HepG2 (cell line): Measurements from ENCODE around the gene UGCG. TPM values are rescaled to one million over a fixed set of nuclear protein-coding genes. Genes with fewer than 3 reads are reported as not detected.

Experiments used
- ATAC-seq: fragments of 200-7000 bp; cut with Tn5 transposase; 3 replicates; pipeline ENCODE4 v1.9.1; 2020; ENCODE audit warnings: mild to moderate bottlenecking, moderate library complexity
- BruUV-seq: library from RNA; stranded (reverse); fragments of 400-500 nt; replicated peaks from 2 replicates; lab custom pipeline; 2021; lab: Mats Ljungman, UMichigan
- CTCF ChIA-PET: fragments of 300-600 bp; formaldehyde crosslinking; extraction: SDS; loops from one replicate; lab custom pipeline; 2021; ENCODE audit warnings: low total read pairs, inconsistent platforms, low intra/inter-chr PET ratio; lab: Yijun Ruan, JAX
- POLR2A ChIA-PET: fragments of 350-600 bp; sonication (Branson Sonifier 250); formaldehyde crosslinking; loops from one replicate; lab custom pipeline; 2020; ENCODE audit warnings: antibody characterized with exemption, inconsistent platforms; lab: Yijun Ruan, JAX
- DNase-seq: peaks from one replicate; pipeline ENCODE4 v3.0.0-alpha.2; 2015; ENCODE audit warnings: low spot score
- FAIRE-seq: peaks from 3 replicates; lab custom pipeline; 2011; peaks lifted over from hg19 to GRCh38; lab: Jason Lieb, UNC
- H2AFZ ChIP-seq: one replicate; pipeline ENCODE4 v1.6.1; 2011; ENCODE audit warnings: low read length, inconsistent platforms
- H3K27ac ChIP-seq: fragments of 300-600 bp; 3 replicates; pipeline ENCODE4 v1.8.0; 2011; ENCODE audit warnings: mixed run types, mild to moderate bottlenecking, mixed read lengths, low read length, inconsistent platforms; ENCODE audit not compliant: insufficient read depth; ENCODE audit errors: extremely low read length
- H3K27me3 ChIP-seq, 2 experiments: fragments of 200-600 bp in 1 of 2; 2 replicates in 1 of 2; 3 replicates in 1 of 2; pipeline versions ENCODE4 v1.6.0 to v1.8.0; 2011; ENCODE audit warnings: low read length in 2 of 2, mild to moderate bottlenecking in 2 of 2, moderate library complexity in 2 of 2, inconsistent platforms in 1 of 2; ENCODE audit not compliant: insufficient read depth in 2 of 2, control insufficient read depth in 1 of 2
- H3K36me3 ChIP-seq, 2 experiments: fragments of 200-600 bp in 1 of 2; replicated peaks in 1 of 2; 2 replicates in 1 of 2; 3 replicates in 1 of 2; pipeline versions ENCODE4 v1.5.1 to v1.8.0; 2011; ENCODE audit warnings: low read length in 2 of 2, inconsistent platforms in 1 of 2; ENCODE audit not compliant: insufficient read depth in 2 of 2, control insufficient read depth in 1 of 2
- H3K4me1 ChIP-seq: 2 replicates; pipeline ENCODE4 v1.5.1; 2012; ENCODE audit warnings: low read length, inconsistent platforms; ENCODE audit not compliant: insufficient read depth
- H3K4me2 ChIP-seq: 2 replicates; pipeline ENCODE4 v1.6.0; 2011; ENCODE audit warnings: low read depth, low read length, inconsistent platforms
- H3K4me3 ChIP-seq, 3 experiments: fragments of 200-600 bp in 1 of 3; sonication (generic), shearing (Covaris generic) in 1 of 3; replicated peaks in 1 of 3; 2 replicates each; pipeline ENCODE4 v1.5.1; 2011 to 2016; ENCODE audit warnings: low read length in 3 of 3, inconsistent platforms in 2 of 3, low read depth in 2 of 3, mild to moderate bottlenecking in 2 of 3, control low read depth in 1 of 3, mixed read lengths in 1 of 3; ENCODE audit not compliant: insufficient read depth in 1 of 3
- H3K79me2 ChIP-seq: one replicate; pipeline ENCODE4 v1.6.1; 2011; ENCODE audit warnings: low read length, inconsistent platforms; ENCODE audit not compliant: insufficient read depth
- H3K9ac ChIP-seq: 2 replicates; pipeline ENCODE4 v1.6.0; 2011; ENCODE audit warnings: mild to moderate bottlenecking, low read depth, low read length, inconsistent platforms; ENCODE audit not compliant: insufficient read depth
- H3K9me3 ChIP-seq: 2 replicates; pipeline ENCODE4 v1.5.1; 2012; ENCODE audit warnings: mild to moderate bottlenecking, low read length
- H4K20me1 ChIP-seq: 2 replicates; pipeline ENCODE4 v1.6.0; 2011; ENCODE audit warnings: inconsistent platforms, mild to moderate bottlenecking, low read length, moderate library complexity; ENCODE audit not compliant: insufficient read depth
- DNMT3B ChIP-seq: conservative IDR thresholded peaks from 2 replicates; pipeline ENCODE4 v1.6.1; 2016; ENCODE audit warnings: missing biosample characterization, control low read depth
- PRDM10 ChIP-seq: sonication (generic); formaldehyde crosslinking; IDR thresholded peaks from 2 replicates; pipeline ENCODE4 v1.4.0; 2020; ENCODE audit warnings: low read depth, missing genetic modification reagents
- RFXAP ChIP-seq: sonication (generic); formaldehyde crosslinking; IDR thresholded peaks from 2 replicates; pipeline ENCODE4 v1.4.0; 2020; ENCODE audit warnings: missing genetic modification reagents, borderline replicate concordance
- ZBTB10 ChIP-seq: sonication (generic); formaldehyde crosslinking; IDR thresholded peaks from 2 replicates; pipeline ENCODE4 v1.4.0; 2020; ENCODE audit warnings: missing genetic modification reagents, borderline replicate concordance
- ZNF225 ChIP-seq: sonication (generic); formaldehyde crosslinking; IDR thresholded peaks from 2 replicates; pipeline ENCODE4 v1.4.0; 2020; ENCODE audit warnings: mild to moderate bottlenecking, missing genetic modification reagents
- ZNF550 ChIP-seq: sonication (generic); formaldehyde crosslinking; IDR thresholded peaks from 2 replicates; pipeline ENCODE4 v1.4.0; 2020; ENCODE audit warnings: mild to moderate bottlenecking, missing genetic modification reagents, borderline replicate concordance
- ZNF614 ChIP-seq: IDR thresholded peaks from 2 replicates; pipeline ENCODE4 v1.6.1; 2018; ENCODE audit warnings: missing biosample characterization, missing genetic modification reagents, inconsistent platforms, borderline replicate concordance
- ZNF616 ChIP-seq: sonication (generic); formaldehyde crosslinking; IDR thresholded peaks from 2 replicates; pipeline ENCODE4 v1.5.0; 2020; ENCODE audit warnings: low read depth, mild to moderate bottlenecking, missing genetic modification reagents
- ZNF652 ChIP-seq: IDR thresholded peaks from 2 replicates; pipeline ENCODE4 v1.6.1; 2016; ENCODE audit warnings: low read depth, borderline replicate concordance
- ZNF83 ChIP-seq: sonication (generic); formaldehyde crosslinking; IDR thresholded peaks from 2 replicates; pipeline ENCODE4 v1.4.0; 2020; ENCODE audit warnings: missing genetic modification reagents, mild to moderate bottlenecking, borderline replicate concordance
- WGBS: methylation state at CpG from one replicate; pipeline ENCODE4 v1.1.6; 2017; ENCODE audit warnings: low lambda C conversion rate; 5-methylcytosine and 5-hydroxymethylcytosine counted together
- in situ Hi-C: cut with HindIII; loops from 2 replicates; pipeline ENCODE4 v1.10.0; 2017; ENCODE audit warnings: low pct_unique_long_range_greater_than_20kb; ENCODE audit not compliant: extremely low pct_ligation_motif_present
- intact Hi-C: fragments of 100-400 bp; cut with micrococcal nuclease; formaldehyde crosslinking; loops from one replicate; pipeline ENCODE4 v1.10.0; 2022; ENCODE audit not compliant: unreplicated experiment
- polyA plus RNA-seq, 8 experiments: library from polyadenylated mRNA; depleted of rRNA in 3 of 8; stranded (reverse) in 7 of 8; unstranded in 1 of 8; fragments of >200 nt; fragmentation: Illumina TruSeq in 4 of 8; extraction: Trizol in 4 of 8; gene quantifications; 2 replicates each; pipeline versions ENCODE4 v1.2.1 to v1.2.3, GENCODE V29; 2011 to 2016; ENCODE audit warnings: low read depth in 4 of 8, missing spikeins in 1 of 8, mixed read lengths in 1 of 8; ENCODE audit not compliant: insufficient read depth in 1 of 8
- total RNA-seq, 5 experiments: library from RNA; depleted of rRNA; stranded (reverse); fragments of >200 nt; fragmentation: Illumina TruSeq; extraction: Trizol; gene quantifications; 2 replicates each; pipeline ENCODE4 v1.2.3, GENCODE V29; 2016; ENCODE audit warnings: low read depth in 1 of 5

UGCG gene
- total and polyA plus RNA-seq, 2 of the 13 experiments (the other 11 are each of a cell fraction or from before 2014, with no cell fraction given), result 10.5 to 13.9 TPM

- no peak for TF ChIP-seq PRDM10
- no peak for TF ChIP-seq ZNF225
- TF ChIP-seq DNMT3B, result no peak
- TF ChIP-seq ZNF616 (CRISPR knock-in tag), result no peak
- TF ChIP-seq ZNF550, result no peak
Measured at GRCh38 chr9:111857555-111858211, 38.9 kb upstream of the UGCG start (continued).

GRCh38 chr9:111860443-111860842 lies 36.2 kb upstream of the UGCG start:
- CTCF ChIA-PET, result no interaction called here
- ATAC-seq, result no peak
- no peak for TF ChIP-seq ZNF614 (CRISPR knock-in tag)
- no peak for TF ChIP-seq ZNF83 (CRISPR knock-in tag)
- no peak for TF ChIP-seq ZBTB10 (CRISPR knock-in tag)
- TF ChIP-seq RFXAP (CRISPR knock-in tag), result no peak
- TF ChIP-seq ZNF652 (CRISPR knock-in tag), result no peak

More at GRCh38 chr9:111860443-111860842, 36.2 kb upstream of the UGCG start:
- Histone ChIP-seq H3K79me2 (no peaks in the 10 kb centered on the region), H3K9me3 (no peaks in the 10 kb centered on the region), H4K20me1 (no peaks in the 10 kb centered on the region), H3K27ac (no peak overlapping the region), H3K36me3 (no peaks in the 10 kb centered on the region), H2AFZ (no peak overlapping the region), H3K27me3 (peaks cover 0 to 7% of the 10 kb centered on the region in 2 experiments; a peak in 1 of 5 replicates), H3K9ac (no peak overlapping the region), H3K4me3 (no peak overlapping the region), H3K4me1 (no peaks in the 10 kb centered on the region), H3K4me2 (no peak overlapping the region)
- intact Hi-C loops, result no loop called here
- 52% methylated on average over 4 of the region's 4 CpGs for WGBS
- POLR2A ChIA-PET, result no interaction called here
- FAIRE-seq, result no peak
- no peak for DNase-seq
- no TSS peak for BruUV-seq
- in situ Hi-C loops, result no loop called here
